ENCODE results near the gene C11orf21. TPM values are rescaled to one million over a fixed set of nuclear protein-coding genes. Genes with fewer than 3 reads are reported as not detected.
A peak's percentile ranks its signal among the peaks of the same experiment; 100 is the strongest.

The C11orf21 gene
- polyA plus RNA-seq, 3 donors, result 10.8 to 135 (median 13.1) TPM

DNA sequence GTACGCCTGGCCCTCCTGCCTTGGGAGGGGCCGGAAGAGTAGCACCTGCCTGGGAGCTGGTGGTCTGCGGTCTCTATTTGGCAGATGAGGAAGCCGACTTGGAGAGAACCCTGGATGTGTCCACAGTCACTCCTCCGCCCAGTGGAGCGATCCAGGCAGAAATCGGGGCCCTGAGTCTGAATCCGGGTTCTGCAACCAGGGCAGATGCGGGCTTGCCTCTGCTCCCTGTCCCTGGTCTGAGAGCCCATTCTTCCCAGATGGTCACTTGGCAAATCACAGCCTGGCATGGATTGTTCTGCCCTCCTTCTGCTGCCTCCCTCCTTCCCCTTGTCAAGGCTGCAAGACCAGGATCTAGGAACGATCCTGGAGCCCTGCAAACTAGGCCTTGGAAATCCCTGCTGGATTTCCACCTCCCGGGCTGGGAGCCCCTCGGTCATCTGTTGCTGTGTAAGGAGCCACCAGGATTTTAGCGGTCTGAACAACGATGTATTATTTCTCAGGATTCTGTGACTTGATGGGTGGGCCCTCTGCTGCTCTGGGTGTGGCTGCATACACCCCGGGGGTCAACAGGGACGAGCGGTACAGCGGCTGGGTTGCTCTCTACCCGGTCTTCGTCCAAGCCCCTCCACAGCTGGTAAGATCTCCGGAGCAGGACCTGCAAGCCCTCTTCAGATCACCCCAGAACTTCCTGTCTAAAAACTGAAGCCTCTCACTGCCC is 29.3 kb downstream of the C11orf21 start:
- peaks cover 3 to 4% of the 10 kb centered on the region in 2 donors for H3K36me3 Mint-ChIP-seq
- intact Hi-C loops (cut with micrococcal nuclease), result no loop called here
- peaks cover 28 to 41% of the 10 kb centered on the region in 2 donors for H3K4me1 ChIP-seq (ENCODE audit: control insufficient read depth in 1 of 2, insufficient read depth in 2 of 2, low read length in 2 of 2)
- TF ChIP-seq, protein P1, sequence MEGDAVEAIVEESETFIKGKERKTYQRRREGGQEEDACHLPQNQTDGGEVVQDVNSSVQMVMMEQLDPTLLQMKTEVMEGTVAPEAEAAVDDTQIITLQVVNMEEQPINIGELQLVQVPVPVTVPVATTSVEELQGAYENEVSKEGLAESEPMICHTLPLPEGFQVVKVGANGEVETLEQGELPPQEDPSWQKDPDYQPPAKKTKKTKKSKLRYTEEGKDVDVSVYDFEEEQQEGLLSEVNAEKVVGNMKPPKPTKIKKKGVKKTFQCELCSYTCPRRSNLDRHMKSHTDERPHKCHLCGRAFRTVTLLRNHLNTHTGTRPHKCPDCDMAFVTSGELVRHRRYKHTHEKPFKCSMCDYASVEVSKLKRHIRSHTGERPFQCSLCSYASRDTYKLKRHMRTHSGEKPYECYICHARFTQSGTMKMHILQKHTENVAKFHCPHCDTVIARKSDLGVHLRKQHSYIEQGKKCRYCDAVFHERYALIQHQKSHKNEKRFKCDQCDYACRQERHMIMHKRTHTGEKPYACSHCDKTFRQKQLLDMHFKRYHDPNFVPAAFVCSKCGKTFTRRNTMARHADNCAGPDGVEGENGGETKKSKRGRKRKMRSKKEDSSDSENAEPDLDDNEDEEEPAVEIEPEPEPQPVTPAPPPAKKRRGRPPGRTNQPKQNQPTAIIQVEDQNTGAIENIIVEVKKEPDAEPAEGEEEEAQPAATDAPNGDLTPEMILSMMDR (IDR thresholded peaks at IDR 0.05), result no peak
- peak overlapping the region; percentile 28 to 32 for H3K4me3 Mint-ChIP-seq
- no peak overlapping the region for H3K27ac ChIP-seq (ENCODE audit: low read depth in 1 of 2, low read length in 2 of 2)
- DNase-seq, result peak in 1 of 3 donors; percentile 2
- peaks cover 0 to 14% of the 10 kb centered on the region in 2 donors for H3K27me3 ChIP-seq (ENCODE audit: control insufficient read depth in 2 of 2, insufficient read depth in 2 of 2, low read length in 2 of 2)
- H3K9ac ChIP-seq (ENCODE audit: insufficient read depth, low read length, poor library complexity, severe bottlenecking), result no peak overlapping the region
- H3K36me3 ChIP-seq (replicated peaks in 1 of 2; ENCODE audit: control insufficient read depth in 1 of 2, insufficient read depth in 2 of 2, low read length in 2 of 2), result no peaks in the 10 kb centered on the region
- no peak overlapping the region for H2AFZ ChIP-seq (ENCODE audit: insufficient read depth, low read depth, low read length, poor library complexity, severe bottlenecking)
- H3K27ac Mint-ChIP-seq, result peak overlapping the region in 1 of 7 donors; percentile 38
- H3K4me2 ChIP-seq (replicated peaks; ENCODE audit: extremely low read depth, low read length, poor library complexity, severe bottlenecking), result no peak overlapping the region
- no peaks in the 10 kb centered on the region for H3K79me2 ChIP-seq (ENCODE audit: insufficient read depth, low read length)
- H3K27me3 Mint-ChIP-seq (ENCODE audit: low read depth in 3 of 3), result peaks cover 16 to 38% (median 18%) of the 10 kb centered on the region in 3 donors
- H3K9me3 Mint-ChIP-seq, result peaks cover 2 to 12% (median 6%) of the 10 kb centered on the region in 7 donors
- peaks cover 19% of the 10 kb centered on the region for H3K4me1 Mint-ChIP-seq
- WGBS (ENCODE audit: insufficient coverage), result 96% methylated on average over 21 of the region's 21 CpGs
- no peak overlapping the region for H3K4me3 ChIP-seq (replicated peaks in 1 of 3; ENCODE audit: low read depth in 2 of 3, low read length in 3 of 3)
- H4K20me1 ChIP-seq (ENCODE audit: insufficient read depth, low read length), result no peaks in the 10 kb centered on the region
- peaks cover 0 to 2% of the 10 kb centered on the region in 2 donors for H3K9me3 ChIP-seq (replicated peaks in 1 of 2; ENCODE audit: control insufficient read depth in 1 of 2, insufficient read depth in 1 of 2, low read length in 2 of 2)

DNA sequence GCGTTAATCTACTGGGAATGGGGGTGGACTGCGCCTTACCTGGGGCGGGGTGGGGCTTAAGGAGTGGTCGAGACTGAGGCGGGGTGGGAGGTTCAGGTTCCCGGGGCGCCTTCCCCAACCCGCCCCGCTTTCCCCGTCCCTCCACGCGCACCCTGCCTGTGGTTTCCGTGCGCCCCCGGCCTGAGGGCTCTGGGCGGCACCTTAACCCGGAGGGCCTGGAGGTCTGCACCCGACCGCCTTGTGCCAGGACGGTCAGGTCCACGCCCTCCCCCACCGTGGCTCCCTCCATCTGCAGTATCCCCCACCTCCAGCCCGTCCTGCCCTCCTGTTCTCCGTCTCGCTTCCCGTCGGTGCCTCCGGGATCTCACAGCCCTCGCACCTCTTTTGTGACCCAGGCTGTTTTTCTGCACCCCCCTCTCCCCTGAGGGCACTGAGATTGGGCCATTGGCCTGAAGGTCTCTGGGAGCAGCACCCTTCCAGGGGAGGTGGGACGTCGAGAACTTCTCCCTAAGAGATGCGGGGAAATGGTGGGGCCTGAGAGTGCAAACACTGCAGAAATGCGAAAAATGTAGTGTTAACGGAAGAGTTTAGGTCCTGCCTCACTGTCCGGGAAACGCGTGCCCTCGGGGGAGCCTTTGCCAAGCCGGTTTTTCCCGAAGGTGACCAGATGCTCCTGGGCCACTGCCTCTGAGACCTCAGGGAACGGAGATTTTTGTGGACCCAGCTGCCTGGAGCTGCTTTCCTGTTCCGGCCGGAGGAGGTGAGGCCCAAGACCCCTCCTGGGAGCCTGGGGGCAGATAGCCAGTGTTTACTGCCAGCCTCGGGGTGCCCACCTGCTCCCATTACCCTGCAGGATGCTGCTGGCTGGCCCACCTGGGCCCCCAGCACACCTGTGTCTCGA is 30.1 kb downstream of the C11orf21 start:
- TF ChIP-seq, protein P1 (IDR thresholded peaks at IDR 0.05), result no peak
- peak overlapping the region; percentile 81 for H2AFZ ChIP-seq (ENCODE audit: insufficient read depth, low read depth, low read length, poor library complexity, severe bottlenecking)
- H3K4me2 ChIP-seq (replicated peaks; ENCODE audit: extremely low read depth, low read length, poor library complexity, severe bottlenecking), result peak overlapping the region; percentile 76
- Mint-ChIP-seq H3K36me3 (peaks cover 3 to 4% of the 10 kb centered on the region in 2 donors), H3K27ac (peak overlapping the region in 2 of 7 donors; percentile 27 to 63), H3K4me3 (peak overlapping the region; percentile 20 to 78), H3K9me3 (peaks cover 2 to 12% (median 6%) of the 10 kb centered on the region in 7 donors), H3K27me3 (ENCODE audit: low read depth in 3 of 3) (peaks cover 16 to 38% (median 17%) of the 10 kb centered on the region in 3 donors), H3K4me1 (peaks cover 18% of the 10 kb centered on the region)
- peaks cover 31 to 50% of the 10 kb centered on the region in 2 donors for H3K4me1 ChIP-seq (ENCODE audit: control insufficient read depth in 1 of 2, insufficient read depth in 2 of 2, low read length in 2 of 2)
- peaks cover 0 to 14% of the 10 kb centered on the region in 2 donors for H3K27me3 ChIP-seq (ENCODE audit: control insufficient read depth in 2 of 2, insufficient read depth in 2 of 2, low read length in 2 of 2)
- peaks cover 0 to 2% of the 10 kb centered on the region in 2 donors for H3K9me3 ChIP-seq (replicated peaks in 1 of 2; ENCODE audit: control insufficient read depth in 1 of 2, insufficient read depth in 1 of 2, low read length in 2 of 2)
- no peaks in the 10 kb centered on the region for H3K36me3 ChIP-seq (replicated peaks in 1 of 2; ENCODE audit: control insufficient read depth in 1 of 2, insufficient read depth in 2 of 2, low read length in 2 of 2)
- peak in 1 of 3 donors; percentile 2 for DNase-seq
- H3K27ac ChIP-seq (ENCODE audit: low read depth in 1 of 2, low read length in 2 of 2), result no peak overlapping the region
- intact Hi-C loops (cut with micrococcal nuclease), result no loop called here
- H3K79me2 ChIP-seq (ENCODE audit: insufficient read depth, low read length), result no peaks in the 10 kb centered on the region
- H3K4me3 ChIP-seq (replicated peaks in 1 of 3; ENCODE audit: low read depth in 2 of 3, low read length in 3 of 3), result peak overlapping the region in 1 of 3 experiments; percentile 73
- 40% methylated on average over 39 of the region's 45 CpGs for WGBS (ENCODE audit: insufficient coverage)
- no peak overlapping the region for H3K9ac ChIP-seq (ENCODE audit: insufficient read depth, low read length, poor library complexity, severe bottlenecking)
- H4K20me1 ChIP-seq (ENCODE audit: insufficient read depth, low read length), result no peaks in the 10 kb centered on the region

All from CD14-positive monocyte (primary cell).